ENCODE data around the gene KLHDC4.
"Not testable (repeated sequence)": the region's sequence is repeated elsewhere in the genome, so short reads cannot be mapped to it uniquely, and the experiment has no call there.

Gene KLHDC4

GRCh38 chr16:87681051-87681602 is 84.7 kb downstream of the KLHDC4 start:
- DNase-seq = not testable (repeated sequence)

- DNase-seq = no peak
These were observed 85.5 kb downstream of the KLHDC4 start for GRCh38 chr16:87680272-87680644.

- no peak for DNase-seq
These were observed 86.1 kb downstream of the KLHDC4 start for GRCh38 chr16:87679593-87680271.

GRCh38 chr16:87678618-87679017 is 87.2 kb downstream of the KLHDC4 start:
- DNase-seq = no peak

GRCh38 chr16:87677830-87678229 is 88.0 kb downstream of the KLHDC4 start:
- DNase-seq = no peak

GRCh38 chr16:87675111-87675719 is 90.6 kb downstream of the KLHDC4 start:
- DNase-seq = no peak

- no peak for DNase-seq
These were observed 91.4 kb downstream of the KLHDC4 start for GRCh38 chr16:87674419-87674818.

GRCh38 chr16:87671715-87672270 is 94.0 kb downstream of the KLHDC4 start:
- no peak for DNase-seq

- no peak for DNase-seq
These were observed 94.6 kb downstream of the KLHDC4 start for GRCh38 chr16:87671221-87671620.

GRCh38 chr16:87669672-87670071 is 96.1 kb downstream of the KLHDC4 start:
- DNase-seq = no peak

- no peak for DNase-seq
These were observed 97.8 kb downstream of the KLHDC4 start for GRCh38 chr16:87667946-87668345.

GRCh38 chr16:87667443-87667842 is 98.3 kb downstream of the KLHDC4 start:
- DNase-seq = no peak

- DNase-seq = no peak
These were observed 98.9 kb downstream of the KLHDC4 start for GRCh38 chr16:87666919-87667318.

- DNase-seq = no peak
These were observed 100.6 kb downstream of the KLHDC4 start for GRCh38 chr16:87665193-87665592.

GRCh38 chr16:87664792-87665191 is 101.0 kb downstream of the KLHDC4 start:
- no peak for DNase-seq

GRCh38 chr16:87662254-87663204 is 103.3 kb downstream of the KLHDC4 start:
- no peak for DNase-seq

GRCh38 chr16:87661561-87661960 is 104.2 kb downstream of the KLHDC4 start:
- DNase-seq = no peak

GRCh38 chr16:87658564-87659225 is 107.1 kb downstream of the KLHDC4 start:
- no peak for DNase-seq
